Measurements from ENCODE around the gene SLC25A12.
"Not testable (repeated sequence)": the region's sequence is repeated elsewhere in the genome, so short reads cannot be mapped to it uniquely, and the experiment has no call there.

SLC25A12 gene

GRCh38 chr2:171836146-171836910 is 57.7 kb downstream of the SLC25A12 start:
- no peak overlapping the region for H3K27ac ChIP-seq
- H3K4me3 ChIP-seq: no peak overlapping the region

GRCh38 chr2:171835386-171835785 is 58.7 kb downstream of the SLC25A12 start:
- H3K4me3 ChIP-seq: no peak overlapping the region
- no peak overlapping the region for H3K27ac ChIP-seq

GRCh38 chr2:171834286-171834685 is 59.8 kb downstream of the SLC25A12 start:
- H3K27ac ChIP-seq: no peak overlapping the region
- H3K4me3 ChIP-seq: no peak overlapping the region

GRCh38 chr2:171832489-171832888 is 61.6 kb downstream of the SLC25A12 start:
- no peak overlapping the region for H3K27ac ChIP-seq
- no peak overlapping the region for H3K4me3 ChIP-seq

- no peak overlapping the region for H3K4me3 ChIP-seq
- no peak overlapping the region for H3K27ac ChIP-seq
Observed at GRCh38 chr2:171830039-171830438, 64.0 kb downstream of the SLC25A12 start.

- Histone ChIP-seq H3K4me3 (no peak overlapping the region), H3K27ac (no peak overlapping the region)
Observed at GRCh38 chr2:171824086-171824485, 70.0 kb downstream of the SLC25A12 start.

- no peak overlapping the region for H3K27ac ChIP-seq
- no peak overlapping the region for H3K4me3 ChIP-seq
Observed at GRCh38 chr2:171822525-171823322, 71.3 kb downstream of the SLC25A12 start.

- H3K27ac ChIP-seq: no peak overlapping the region
Observed at GRCh38 chr2:171819453-171819852, 74.6 kb downstream of the SLC25A12 start.

GRCh38 chr2:171814883-171815282 is 79.2 kb downstream of the SLC25A12 start:
- Histone ChIP-seq H3K27ac (no peak overlapping the region), H3K4me3 (no peak overlapping the region)

More at GRCh38 chr2:171819453-171819852, 74.6 kb downstream of the SLC25A12 start:
- H3K4me3 ChIP-seq: no peak overlapping the region

- no peak overlapping the region for H3K4me3 ChIP-seq
- no peak overlapping the region for H3K27ac ChIP-seq
Observed at GRCh38 chr2:171814174-171814573, 79.9 kb downstream of the SLC25A12 start.

- Histone ChIP-seq H3K4me3 (no peak overlapping the region), H3K27ac (no peak overlapping the region)
Observed at GRCh38 chr2:171813729-171814128, 80.3 kb downstream of the SLC25A12 start.

GRCh38 chr2:171813126-171813525 is 80.9 kb downstream of the SLC25A12 start:
- Histone ChIP-seq H3K27ac (no peak overlapping the region), H3K4me3 (no peak overlapping the region)

- no peak overlapping the region for H3K27ac ChIP-seq
Observed at GRCh38 chr2:171811245-171811628, 82.8 kb downstream of the SLC25A12 start.

GRCh38 chr2:171810422-171811244 is 83.4 kb downstream of the SLC25A12 start:
- H3K4me3 ChIP-seq: no peak overlapping the region
- H3K27ac ChIP-seq: no peak overlapping the region

More at GRCh38 chr2:171811245-171811628, 82.8 kb downstream of the SLC25A12 start:
- no peak overlapping the region for H3K4me3 ChIP-seq

GRCh38 chr2:171808885-171809284 is 85.2 kb downstream of the SLC25A12 start:
- not testable (repeated sequence) for H3K27ac ChIP-seq, H3K4me3 ChIP-seq

- Histone ChIP-seq H3K27ac (no peak overlapping the region), H3K4me3 (no peak overlapping the region)
Observed at GRCh38 chr2:171807831-171808393, 86.1 kb downstream of the SLC25A12 start.

GRCh38 chr2:171807119-171807518 is 86.9 kb downstream of the SLC25A12 start:
- H3K4me3 ChIP-seq: no peak overlapping the region
- no peak overlapping the region for H3K27ac ChIP-seq

GRCh38 chr2:171804456-171804855 is 89.6 kb downstream of the SLC25A12 start:
- Histone ChIP-seq H3K27ac (no peak overlapping the region), H3K4me3 (no peak overlapping the region)

- Histone ChIP-seq H3K4me3 (no peak overlapping the region), H3K27ac (no peak overlapping the region)
Observed at GRCh38 chr2:171803757-171804156, 90.3 kb downstream of the SLC25A12 start.

GRCh38 chr2:171800639-171801038 is 93.4 kb downstream of the SLC25A12 start:
- Histone ChIP-seq H3K4me3 (no peak overlapping the region), H3K27ac (no peak overlapping the region)
